CD4-positive, alpha-beta T cell treated with Interleukin-6 for 4 hours (primary cell): ENCODE data around the gene ATP11C.
"Not testable (repeated sequence)": the region's sequence is repeated elsewhere in the genome, so short reads cannot be mapped to it uniquely, and the experiment has no call there.

ENCODE experiments used
- DNase-seq: peaks from one replicate; pipeline ENCODE4 v3.0.0-alpha.2; 2020; ENCODE audit warnings: mixed read lengths

The ATP11C gene

GRCh38 chrX:139932901-139933796 lies at the start of gene ATP11C:
ATP11C (minus strand) TSS chrX:139933053; CDS start chrX:139932042, 1,011 bp downstream.
- peak; percentile 85 for DNase-seq

- DNase-seq, result no peak
Measured at GRCh38 chrX:139974471-139974870, 41.6 kb upstream of the ATP11C start.

DNA sequence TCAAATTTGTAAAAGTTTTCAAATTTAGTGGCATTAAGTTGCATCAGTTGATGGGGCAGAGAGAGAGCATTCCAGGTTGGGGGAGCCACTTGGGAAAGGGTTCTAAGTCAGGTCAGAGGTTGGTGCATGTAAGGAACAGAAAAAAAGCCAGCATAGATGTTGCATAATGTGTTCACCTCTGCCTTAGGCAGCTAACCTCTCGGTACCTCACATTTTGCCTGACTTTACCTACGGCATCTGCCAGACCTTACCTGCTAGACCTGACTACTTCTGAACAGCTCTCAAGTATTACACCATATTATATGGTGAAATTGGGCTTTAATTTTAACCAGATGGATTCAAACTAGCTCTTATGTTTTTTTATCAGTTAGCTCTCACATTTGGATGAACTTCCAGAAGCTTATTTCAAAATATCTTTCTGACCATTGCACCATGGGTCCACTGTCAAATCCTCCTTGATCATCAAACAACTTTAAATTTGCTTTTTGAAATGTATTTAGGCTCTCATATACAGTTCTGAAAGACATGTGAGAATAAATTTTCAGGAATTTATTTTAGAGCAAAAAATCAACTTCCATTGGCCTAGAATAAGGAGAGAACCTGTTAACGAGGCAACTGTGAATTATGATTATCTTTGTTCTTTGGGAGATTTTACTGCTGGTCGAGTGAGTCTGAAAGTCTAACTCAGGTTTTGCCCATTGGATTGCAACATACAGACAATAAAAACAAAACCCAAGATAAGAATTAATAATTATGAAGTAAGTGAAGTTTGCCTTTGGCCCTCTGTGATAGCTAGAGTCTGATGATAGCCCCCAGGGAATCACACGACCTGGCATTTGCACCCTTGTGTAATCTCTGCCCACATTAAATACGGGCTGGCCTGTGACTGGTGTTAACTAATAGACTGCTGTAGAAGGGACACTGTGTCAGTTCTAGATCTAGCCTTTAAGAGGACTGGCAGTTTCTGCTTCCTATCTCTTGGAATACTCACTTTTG lies 40.1 kb upstream of the ATP11C start:
- no peak for DNase-seq

DNA sequence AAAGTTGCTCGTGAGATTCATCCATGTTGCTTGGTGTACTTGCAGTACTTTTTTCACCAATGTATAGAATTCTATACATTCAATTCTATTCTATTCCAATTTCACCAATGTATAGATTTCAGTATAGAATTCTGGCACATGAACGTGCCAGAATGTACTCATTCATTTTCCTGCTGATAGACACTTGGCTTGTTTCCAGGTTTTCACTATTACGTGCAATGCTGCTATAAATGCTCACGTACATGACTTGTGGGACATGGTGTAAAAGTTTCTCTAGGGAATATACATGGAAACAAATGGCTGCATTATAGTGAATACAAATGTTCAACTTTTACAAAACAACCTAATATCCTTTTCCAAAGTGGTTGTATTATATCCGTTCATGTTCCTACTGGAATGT lies 39.3 kb upstream of the ATP11C start:
- no peak for DNase-seq

GRCh38 chrX:139971394-139971749 lies 38.5 kb upstream of the ATP11C start:
- DNase-seq, result no peak

DNA sequence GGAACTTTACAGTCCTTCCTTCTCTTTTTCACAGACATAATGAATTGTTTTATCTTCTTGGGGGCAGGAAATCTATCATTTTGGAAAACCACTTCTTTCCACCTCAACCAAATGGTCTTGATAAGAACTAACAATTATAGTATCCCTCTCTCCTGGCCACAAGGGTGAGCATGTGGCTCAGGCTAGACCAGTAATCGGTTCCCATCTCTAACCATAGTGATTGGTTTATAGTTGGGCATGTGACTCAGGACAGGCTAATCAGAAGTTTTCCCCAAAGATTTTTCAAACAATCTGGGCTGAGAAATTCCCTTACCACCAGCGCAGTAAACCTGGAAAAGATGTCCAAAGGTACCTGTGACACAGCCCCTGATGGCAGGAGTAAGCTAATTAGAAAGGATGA lies 36.4 kb upstream of the ATP11C start:
- no peak for DNase-seq

DNA sequence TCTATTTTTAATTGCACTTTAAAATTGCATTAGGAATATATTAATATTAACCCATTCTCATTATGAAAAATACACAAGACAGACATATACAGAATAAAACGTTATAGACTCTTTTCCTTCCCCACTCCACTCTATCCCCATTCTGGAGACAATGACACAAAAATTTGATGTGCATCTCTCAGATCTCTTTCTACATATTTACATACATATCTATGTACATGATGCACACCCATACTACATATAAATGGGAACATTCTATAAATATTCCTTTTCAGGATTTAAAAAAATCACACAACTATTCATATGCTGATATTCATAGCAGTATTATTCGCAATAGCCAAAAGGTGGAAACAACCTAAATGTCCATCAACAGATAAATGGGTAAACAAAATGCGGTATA lies 34.9 kb upstream of the ATP11C start:
- no peak for DNase-seq

GRCh38 chrX:139967300-139967699 lies 34.4 kb upstream of the ATP11C start:
- DNase-seq, result no peak

GRCh38 chrX:139966159-139966558 lies 33.3 kb upstream of the ATP11C start:
- not testable (repeated sequence) for DNase-seq

DNA sequence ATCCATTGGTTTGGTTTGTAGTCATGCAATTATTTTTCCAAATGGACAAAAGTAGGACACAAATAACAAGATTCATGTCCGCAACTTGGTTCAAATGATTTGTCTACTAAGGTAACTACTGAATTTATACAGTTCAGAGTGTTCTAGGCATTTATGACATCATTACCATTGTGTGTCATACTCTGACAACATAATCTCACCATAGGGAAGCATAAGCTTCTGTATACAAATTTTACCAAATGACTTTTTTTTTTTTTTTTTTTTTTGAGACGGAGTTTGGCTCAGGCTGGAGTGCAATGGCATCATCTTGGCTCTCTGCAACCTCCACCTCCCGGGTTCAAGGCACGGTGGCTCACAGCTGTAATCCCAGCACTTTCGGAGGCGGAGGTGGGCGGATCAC lies 32.6 kb upstream of the ATP11C start, which contains the start of gene CXorf66:
Gene CXorf66 (minus strand): TSS at position 101 of the 400 bp plus-strand sequence. CDS start 25 bp downstream, at position 76.
- no peak for DNase-seq

DNA sequence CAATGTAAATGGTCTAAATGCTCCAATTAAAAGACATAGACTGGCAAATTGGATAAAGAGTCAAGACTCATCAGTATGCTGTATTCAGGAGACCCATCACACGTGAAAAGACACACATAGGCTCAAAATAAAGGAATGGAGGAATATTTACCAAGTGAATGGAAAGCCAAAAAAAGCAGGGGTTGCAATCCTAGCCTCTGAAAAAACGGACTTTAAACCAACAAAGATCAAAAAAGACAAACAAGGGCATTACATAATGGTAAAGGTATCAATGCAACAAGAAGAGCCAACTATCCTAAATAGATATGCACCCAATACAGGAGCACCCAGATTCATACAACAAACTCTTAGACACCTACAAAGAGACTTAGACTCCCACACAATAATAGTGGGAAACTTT lies 28.2 kb upstream of the ATP11C start:
- not testable (repeated sequence) for DNase-seq

DNA sequence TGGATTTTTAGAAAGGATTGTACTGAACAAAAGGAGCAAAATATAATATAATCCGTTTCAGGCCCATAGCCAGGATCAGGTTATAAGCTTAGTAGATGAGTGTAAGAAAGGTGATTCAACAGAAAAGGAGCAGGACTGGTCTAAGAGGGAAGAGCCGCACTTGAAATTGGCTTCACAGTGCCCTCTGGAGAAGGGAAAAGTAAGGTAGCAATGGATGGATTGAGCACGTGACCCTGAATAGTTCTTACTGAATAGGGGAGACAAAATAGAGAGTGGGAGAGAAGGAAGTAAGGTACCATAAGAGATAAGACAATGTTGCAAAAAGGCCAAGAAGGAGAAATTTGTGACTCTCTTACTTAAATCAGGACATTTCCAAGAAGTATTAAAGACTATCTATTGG lies 16.9 kb upstream of the ATP11C start:
- DNase-seq, result no peak

DNA sequence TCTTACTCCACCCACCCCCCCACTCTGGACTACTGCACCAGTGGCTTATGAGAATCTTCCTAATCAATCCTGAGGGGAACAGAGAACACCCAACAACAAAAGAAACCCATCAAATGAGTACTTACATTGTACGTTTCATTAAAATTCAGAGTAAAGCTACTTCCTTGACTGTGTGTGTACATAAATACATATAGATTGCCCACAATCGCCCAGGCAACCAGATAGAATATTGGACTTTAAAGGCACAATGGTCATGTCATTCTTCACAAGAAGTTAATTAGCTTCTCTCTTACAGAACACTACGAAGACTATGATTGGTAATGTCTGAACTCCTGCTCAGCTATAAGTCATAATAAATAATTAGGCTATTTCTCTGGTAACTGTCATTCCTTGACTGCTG lies 12.2 kb upstream of the ATP11C start:
- no peak for DNase-seq

GRCh38 chrX:139936259-139936658 lies 3.4 kb upstream of the ATP11C start:
- DNase-seq, result no peak

- DNase-seq, result no peak
Measured at GRCh38 chrX:139933904-139934303, 1.1 kb upstream of the ATP11C start.

DNA sequence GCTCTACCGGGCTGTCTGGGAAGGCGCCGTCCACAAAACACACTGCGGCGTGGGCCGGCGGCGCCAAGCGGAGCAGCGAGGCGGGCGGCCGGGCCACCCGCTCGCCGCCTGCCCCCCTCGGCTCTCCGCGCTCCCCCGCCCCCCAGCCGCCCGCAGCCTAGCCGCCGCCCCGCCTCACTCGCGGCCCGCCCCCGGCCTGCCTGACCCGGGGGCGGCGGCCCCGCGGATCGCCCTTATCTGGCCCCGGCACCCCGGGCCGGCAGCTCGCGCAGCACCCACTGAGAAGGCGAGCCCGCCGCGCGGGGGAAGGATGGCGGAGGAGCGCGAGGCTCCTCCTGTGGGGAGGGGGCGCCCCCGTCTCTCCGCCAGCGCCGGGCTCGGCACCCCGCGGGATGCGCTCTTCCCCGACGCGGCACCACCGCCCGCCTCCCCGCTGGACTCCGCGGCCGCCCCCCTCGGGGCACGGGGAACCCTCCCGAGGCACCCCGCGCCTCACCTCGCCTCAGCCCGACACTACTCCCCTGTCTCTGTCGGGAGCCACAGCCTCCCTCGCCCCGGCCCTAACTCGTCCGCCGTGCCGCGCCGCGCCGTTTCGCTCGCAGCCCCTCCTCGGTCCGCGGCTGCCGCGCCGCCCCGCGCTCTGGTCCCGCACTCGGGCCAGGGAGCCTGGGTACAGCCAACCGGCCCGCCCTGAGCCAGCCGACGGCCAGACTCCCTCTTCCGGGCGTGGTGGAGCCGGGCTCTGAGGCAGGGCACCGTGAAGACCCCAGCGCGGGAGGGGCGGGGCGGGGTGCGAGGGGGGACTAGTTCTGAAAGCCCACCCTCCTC lies 566 bp downstream of the ATP11C start:
- peak; percentile 50 for DNase-seq

GRCh38 chrX:139931646-139932072 lies 1.2 kb downstream of the ATP11C start:
- no peak for DNase-seq

DNA sequence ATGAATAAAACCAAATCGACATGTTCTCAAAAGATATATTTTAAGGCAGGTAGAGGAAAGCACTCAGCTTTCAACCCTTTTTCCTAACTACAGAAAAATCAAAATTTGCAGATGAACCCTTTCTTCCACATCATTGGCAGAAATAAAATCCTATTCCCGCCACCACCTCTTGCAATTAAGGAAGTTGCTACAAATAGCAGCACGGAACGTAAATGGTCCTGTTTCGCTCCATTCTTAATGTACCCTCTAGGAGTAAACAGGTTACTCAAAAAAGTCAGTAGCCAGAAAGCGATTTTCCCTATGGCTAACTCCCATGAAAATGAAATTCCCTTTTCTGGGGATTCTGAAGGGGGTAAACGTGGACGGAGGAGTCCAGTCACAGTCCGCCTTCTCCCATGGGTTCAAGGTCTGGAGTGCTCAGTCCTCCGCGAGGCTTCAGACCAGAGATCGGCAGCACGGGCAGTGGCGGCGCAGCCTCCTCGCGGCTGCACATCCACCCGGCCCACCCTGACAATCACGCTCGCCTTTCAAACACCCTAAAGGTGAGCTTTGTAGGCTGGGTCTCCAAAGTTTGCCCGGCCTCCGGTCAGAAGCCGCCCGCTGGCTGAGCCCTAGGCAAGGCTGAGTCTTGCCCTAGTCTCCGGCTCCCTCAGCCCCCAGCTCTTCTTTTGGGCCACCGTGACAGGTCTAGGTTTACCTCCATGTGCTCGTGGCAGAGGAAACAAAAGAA lies 1.8 kb downstream of the ATP11C start:
- peak; percentile 17 for DNase-seq

GRCh38 chrX:139930401-139930800 lies 2.5 kb downstream of the ATP11C start:
- no peak for DNase-seq

DNA sequence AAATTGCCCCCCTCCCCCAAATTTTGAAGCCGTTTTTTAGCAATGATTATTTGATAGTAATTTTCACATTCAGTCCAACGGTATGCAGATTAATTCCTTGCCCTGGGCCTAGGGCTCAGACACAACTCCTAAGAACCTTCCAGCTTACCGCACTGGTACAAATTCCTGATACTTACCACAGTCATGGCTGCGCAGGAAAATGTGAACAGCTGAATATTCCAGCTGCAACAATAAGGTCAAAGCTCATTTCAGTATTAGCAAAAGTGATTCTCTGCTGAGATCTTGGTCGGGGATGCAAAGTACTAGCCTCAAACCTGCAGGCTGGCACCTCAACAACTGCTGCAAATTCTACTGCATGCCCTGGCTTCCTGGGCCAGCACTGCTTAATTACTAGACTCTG lies 3.0 kb downstream of the ATP11C start:
- no peak for DNase-seq

- DNase-seq, result no peak
Measured at GRCh38 chrX:139924696-139925095, 8.2 kb downstream of the ATP11C start.
